Measurements from ENCODE around the gene EXOC6B. TPM values are rescaled to one million over a fixed set of nuclear protein-coding genes. Genes with fewer than 3 reads are reported as not detected.

EXOC6B gene
- total and polyA plus RNA-seq, 4 donors: 5.8 to 45.9 (median 26.2) TPM

DNA sequence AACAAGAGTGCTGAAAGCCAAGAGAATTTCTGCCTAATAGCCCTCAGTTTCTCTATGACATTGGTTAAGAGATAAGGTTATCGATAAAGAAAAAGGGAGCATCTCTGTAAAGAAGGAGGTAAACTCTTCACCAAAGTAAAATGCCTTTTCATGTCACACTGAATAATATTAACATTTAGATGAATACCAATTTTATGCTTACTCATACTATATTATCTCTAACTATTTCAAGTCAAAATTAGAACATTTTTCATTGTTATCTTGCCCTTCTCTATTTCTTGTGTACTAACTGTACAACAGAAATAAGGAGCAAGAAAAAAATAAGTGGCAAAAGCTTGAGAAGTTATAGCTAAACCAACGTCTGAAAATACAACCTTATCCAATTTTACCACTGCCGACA lies 127.5 kb downstream of the EXOC6B start:
- H3K27ac ChIP-seq (ENCODE audit: low read depth in 1 of 2, low read length in 2 of 2): no peak overlapping the region
- ATAC-seq (ENCODE audit: low FRiP score) (no peak), DNase-seq (no peak)
- no peaks in the 10 kb centered on the region for H3K27me3 ChIP-seq (ENCODE audit: control insufficient read depth in 1 of 2, insufficient read depth in 2 of 2, low read length in 1 of 2)
- 77 to 84% methylated on average over 3 of the region's 3 CpGs for WGBS, 2 donors
- no peak overlapping the region for H3K4me3 ChIP-seq (ENCODE audit: low read length in 2 of 2)
- no peaks in the 10 kb centered on the region for H3K4me1 ChIP-seq (ENCODE audit: control insufficient read depth in 1 of 2, insufficient read depth in 2 of 2, low read length in 2 of 2)
- H3K36me3 ChIP-seq (ENCODE audit: control insufficient read depth in 1 of 2, insufficient read depth in 2 of 2, low read length in 1 of 2): no peaks in the 10 kb centered on the region
- intact Hi-C loops (cut with DNase I): no loop called here
- H3K9me3 ChIP-seq (ENCODE audit: control insufficient read depth, low read length): no peaks in the 10 kb centered on the region

DNA sequence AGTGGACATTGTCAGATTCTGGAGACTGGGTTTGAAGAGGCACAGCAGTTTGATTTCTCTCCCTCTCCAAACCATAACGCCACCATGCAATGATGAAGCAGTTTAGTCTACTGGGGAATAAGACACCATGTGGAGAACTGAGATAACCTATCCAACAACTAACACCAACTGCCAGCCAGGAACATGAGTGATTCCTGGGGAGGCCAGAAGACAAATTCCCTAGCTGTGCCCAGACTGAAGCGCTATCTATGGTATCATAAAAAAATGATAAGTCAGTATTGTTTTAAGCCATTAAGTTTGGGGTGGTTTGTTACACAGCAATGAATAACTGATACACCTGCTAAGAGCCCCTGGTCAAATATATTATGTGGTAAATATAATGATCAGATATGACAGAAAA lies 129.3 kb downstream of the EXOC6B start:
- H3K4me1 ChIP-seq (ENCODE audit: control insufficient read depth in 1 of 2, insufficient read depth in 2 of 2, low read length in 2 of 2): no peaks in the 10 kb centered on the region
- H3K27me3 ChIP-seq (ENCODE audit: control insufficient read depth in 1 of 2, insufficient read depth in 2 of 2, low read length in 1 of 2): no peaks in the 10 kb centered on the region
- 94 to 97% methylated on average over 2 of the region's 2 CpGs for WGBS, 2 donors
- intact Hi-C loops (cut with DNase I): no loop called here
- H3K4me3 ChIP-seq (ENCODE audit: low read length in 2 of 2): no peak overlapping the region
- H3K9me3 ChIP-seq (ENCODE audit: control insufficient read depth, low read length): no peaks in the 10 kb centered on the region
- no peaks in the 10 kb centered on the region for H3K36me3 ChIP-seq (ENCODE audit: control insufficient read depth in 1 of 2, insufficient read depth in 2 of 2, low read length in 1 of 2)
- no peak for DNase-seq
- no peak for ATAC-seq (ENCODE audit: low FRiP score)
- no peak overlapping the region for H3K27ac ChIP-seq (ENCODE audit: low read depth in 1 of 2, low read length in 2 of 2)

DNA sequence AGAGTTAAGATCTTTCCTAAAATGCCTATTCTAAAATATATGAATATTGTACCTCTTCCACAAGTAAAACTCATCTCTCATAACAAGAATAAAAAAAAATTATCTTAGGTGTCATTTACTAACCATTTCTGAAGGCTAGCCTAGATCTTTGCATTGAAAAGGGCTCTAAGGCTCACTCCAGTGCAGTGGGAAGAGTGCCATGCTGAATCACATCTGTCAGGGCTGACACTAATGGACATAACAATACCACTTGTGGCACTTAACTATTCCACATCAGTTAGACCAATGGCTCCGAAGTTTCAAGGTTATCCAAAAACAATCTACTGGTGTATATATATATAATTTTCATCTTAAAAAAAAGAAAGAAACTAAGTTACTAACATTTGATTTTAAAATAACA lies 130.2 kb downstream of the EXOC6B start:
- Histone ChIP-seq H3K27me3 (ENCODE audit: control insufficient read depth in 1 of 2, insufficient read depth in 2 of 2, low read length in 1 of 2) (no peaks in the 10 kb centered on the region), H3K9me3 (ENCODE audit: control insufficient read depth, low read length) (no peaks in the 10 kb centered on the region), H3K27ac (ENCODE audit: low read depth in 1 of 2, low read length in 2 of 2) (no peak overlapping the region), H3K4me3 (ENCODE audit: low read length in 2 of 2) (no peak overlapping the region), H3K36me3 (ENCODE audit: control insufficient read depth in 1 of 2, insufficient read depth in 2 of 2, low read length in 1 of 2) (no peaks in the 10 kb centered on the region), H3K4me1 (ENCODE audit: control insufficient read depth in 1 of 2, insufficient read depth in 2 of 2, low read length in 2 of 2) (no peaks in the 10 kb centered on the region)
- ATAC-seq (ENCODE audit: low FRiP score): no peak
- intact Hi-C loops (cut with DNase I): no loop called here
- no peak for DNase-seq
- WGBS, 2 donors: 63 to 69% methylated on average over 1 of the region's 1 CpG

DNA sequence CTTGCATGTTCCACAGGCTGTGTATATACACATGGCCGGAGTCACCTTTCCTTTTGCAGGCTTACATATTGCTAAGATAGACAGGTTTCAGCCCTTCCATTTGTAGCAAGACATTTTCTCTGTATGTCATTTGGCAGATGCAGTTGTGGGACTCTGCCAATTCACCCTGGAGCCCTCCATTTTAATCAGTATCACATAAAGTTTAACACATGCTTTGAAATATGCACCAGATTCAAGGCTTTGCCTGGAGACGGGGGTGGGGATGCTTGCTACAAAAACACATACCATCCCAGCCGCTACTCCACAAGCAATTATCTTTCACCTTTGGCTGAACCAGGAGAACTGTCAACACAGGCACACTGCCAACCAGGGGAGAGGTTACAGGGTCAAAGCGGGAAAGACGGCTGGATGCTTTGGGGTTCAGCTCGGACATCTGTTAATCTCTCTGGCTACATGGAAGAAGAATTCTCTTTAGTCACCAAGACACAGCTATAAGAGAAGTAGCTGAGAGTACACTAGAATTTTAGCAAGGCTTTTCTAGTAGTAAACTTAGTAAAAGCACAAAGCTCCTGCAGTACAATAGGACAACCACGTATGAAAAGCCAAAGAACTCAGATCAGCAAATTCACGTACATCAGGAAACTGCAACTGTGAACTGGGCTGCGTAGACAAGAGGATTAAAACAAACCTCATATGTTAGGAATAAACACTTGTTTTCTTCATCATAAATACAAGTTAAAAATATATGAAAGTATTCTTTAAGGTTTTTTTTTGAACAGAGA lies 130.9 kb downstream of the EXOC6B start:
- Histone ChIP-seq H3K4me3 (ENCODE audit: low read length in 2 of 2) (no peak overlapping the region), H3K27me3 (ENCODE audit: control insufficient read depth in 1 of 2, insufficient read depth in 2 of 2, low read length in 1 of 2) (no peaks in the 10 kb centered on the region), H3K4me1 (ENCODE audit: control insufficient read depth in 1 of 2, insufficient read depth in 2 of 2, low read length in 2 of 2) (no peaks in the 10 kb centered on the region), H3K9me3 (ENCODE audit: control insufficient read depth, low read length) (no peaks in the 10 kb centered on the region), H3K27ac (ENCODE audit: low read depth in 1 of 2, low read length in 2 of 2) (no peak overlapping the region), H3K36me3 (ENCODE audit: control insufficient read depth in 1 of 2, insufficient read depth in 2 of 2, low read length in 1 of 2) (no peaks in the 10 kb centered on the region)
- ATAC-seq (ENCODE audit: low FRiP score) (no peak), DNase-seq (no peak)
- WGBS, 2 donors: 62 to 65% methylated on average over 9 of the region's 9 CpGs
- intact Hi-C loops (cut with DNase I): no loop called here

DNA sequence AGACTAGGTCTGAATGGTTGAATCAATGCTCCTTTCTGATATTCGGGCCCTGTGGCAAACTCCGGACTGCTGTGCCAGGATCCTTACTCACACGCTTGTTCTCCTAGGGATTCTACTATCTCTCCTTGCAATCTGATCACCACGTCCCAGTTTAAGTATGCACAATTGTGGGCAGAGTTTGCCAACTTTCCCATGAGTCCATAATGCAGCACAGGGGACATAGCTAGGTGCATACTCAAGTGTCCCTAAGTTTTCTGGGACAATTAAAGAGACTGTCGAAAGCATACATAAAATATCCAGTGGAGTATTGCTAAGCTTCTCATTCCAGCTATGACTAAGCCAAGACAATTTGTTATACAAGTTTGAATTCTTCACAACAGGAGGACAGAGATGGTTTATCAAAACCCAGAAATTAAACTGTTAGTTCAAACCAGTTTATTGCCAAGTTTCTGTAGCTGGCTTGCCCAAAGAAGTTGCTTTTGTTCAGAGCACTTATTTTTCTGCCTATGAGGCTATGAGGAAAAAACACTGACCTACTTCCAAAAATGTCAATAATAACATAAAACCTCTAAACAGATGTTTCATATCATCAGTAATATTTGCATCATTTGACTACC lies 136.1 kb downstream of the EXOC6B start:
- intact Hi-C loops (cut with DNase I): no loop called here
- Histone ChIP-seq H3K4me3 (ENCODE audit: low read length in 2 of 2) (no peak overlapping the region), H3K36me3 (ENCODE audit: control insufficient read depth in 1 of 2, insufficient read depth in 2 of 2, low read length in 1 of 2) (no peaks in the 10 kb centered on the region), H3K4me1 (ENCODE audit: control insufficient read depth in 1 of 2, insufficient read depth in 2 of 2, low read length in 2 of 2) (no peaks in the 10 kb centered on the region), H3K9me3 (ENCODE audit: control insufficient read depth, low read length) (no peaks in the 10 kb centered on the region), H3K27ac (ENCODE audit: low read depth in 1 of 2, low read length in 2 of 2) (no peak overlapping the region), H3K27me3 (ENCODE audit: control insufficient read depth in 1 of 2, insufficient read depth in 2 of 2, low read length in 1 of 2) (no peaks in the 10 kb centered on the region)
- DNase-seq: no peak
- ATAC-seq (ENCODE audit: low FRiP score): no peak
- 69 to 72% methylated on average over 5 of the region's 5 CpGs for WGBS, 2 donors

DNA sequence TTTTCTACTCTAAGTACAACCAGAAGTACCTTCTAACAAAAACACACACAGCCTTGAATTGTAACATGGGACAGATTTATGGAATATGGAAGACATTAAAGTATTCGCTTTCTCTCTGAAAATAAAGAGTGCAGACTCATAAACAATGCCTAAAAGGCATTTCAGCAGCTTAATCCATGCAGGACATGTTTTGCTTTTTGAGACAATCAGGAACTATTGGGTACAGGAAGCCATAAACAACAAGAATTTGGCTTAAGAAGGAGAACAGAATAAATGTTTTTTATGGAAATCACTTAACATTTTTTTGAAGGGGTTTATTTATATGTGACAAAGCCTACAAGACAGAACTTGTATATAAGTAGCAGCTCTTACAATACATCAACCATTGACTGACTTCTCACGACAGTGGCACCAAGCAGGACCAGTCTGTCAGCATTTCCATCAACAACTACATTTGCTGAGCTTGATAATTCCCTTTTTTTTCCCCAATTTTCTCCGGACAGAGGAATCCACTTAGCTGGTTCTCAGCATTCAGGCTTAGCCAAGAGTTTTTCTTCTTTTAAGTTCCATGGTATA lies 140.1 kb downstream of the EXOC6B start:
- no peaks in the 10 kb centered on the region for H3K9me3 ChIP-seq (ENCODE audit: control insufficient read depth, low read length)
- no peaks in the 10 kb centered on the region for H3K27me3 ChIP-seq (ENCODE audit: control insufficient read depth in 1 of 2, insufficient read depth in 2 of 2, low read length in 1 of 2)
- intact Hi-C loops (cut with DNase I): no loop called here
- no peak for DNase-seq
- no peaks in the 10 kb centered on the region for H3K4me1 ChIP-seq (ENCODE audit: control insufficient read depth in 1 of 2, insufficient read depth in 2 of 2, low read length in 2 of 2)
- no peak for ATAC-seq (ENCODE audit: low FRiP score)
- H3K36me3 ChIP-seq (ENCODE audit: control insufficient read depth in 1 of 2, insufficient read depth in 2 of 2, low read length in 1 of 2): no peaks in the 10 kb centered on the region
- H3K4me3 ChIP-seq (ENCODE audit: low read length in 2 of 2): no peak overlapping the region
- no peak overlapping the region for H3K27ac ChIP-seq (ENCODE audit: low read depth in 1 of 2, low read length in 2 of 2)
- WGBS, 2 donors: 71 to 75% methylated on average over 3 of the region's 3 CpGs

DNA sequence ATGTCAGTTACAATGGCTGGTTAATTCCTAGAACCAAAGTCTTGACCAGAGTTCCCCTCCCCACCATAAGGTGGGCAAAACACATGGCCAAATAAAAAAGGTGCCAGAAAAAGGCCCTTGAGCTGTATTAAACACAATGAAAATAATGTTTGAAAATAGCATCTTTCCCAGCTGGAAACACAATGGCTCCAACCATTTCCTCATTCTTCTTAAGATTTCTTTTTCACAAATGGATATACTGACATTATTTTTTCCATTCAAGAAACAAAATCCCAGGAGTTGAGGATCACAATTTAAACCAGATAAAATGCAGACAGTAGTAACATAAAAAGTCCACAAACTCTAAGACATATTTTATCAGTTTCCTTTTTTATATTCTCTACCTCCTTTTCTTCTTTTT lies 143.8 kb downstream of the EXOC6B start:
- H3K9me3 ChIP-seq (ENCODE audit: control insufficient read depth, low read length): no peaks in the 10 kb centered on the region
- no peak for ATAC-seq (ENCODE audit: low FRiP score)
- H3K36me3 ChIP-seq (ENCODE audit: control insufficient read depth in 1 of 2, insufficient read depth in 2 of 2, low read length in 1 of 2): no peaks in the 10 kb centered on the region
- no peaks in the 10 kb centered on the region for H3K27me3 ChIP-seq (ENCODE audit: control insufficient read depth in 1 of 2, insufficient read depth in 2 of 2, low read length in 1 of 2)
- H3K4me3 ChIP-seq (ENCODE audit: low read length in 2 of 2): no peak overlapping the region
- no peaks in the 10 kb centered on the region for H3K4me1 ChIP-seq (ENCODE audit: control insufficient read depth in 1 of 2, insufficient read depth in 2 of 2, low read length in 2 of 2)
- no peak overlapping the region for H3K27ac ChIP-seq (ENCODE audit: low read depth in 1 of 2, low read length in 2 of 2)
- intact Hi-C loops (cut with DNase I): no loop called here
- DNase-seq: no peak

DNA sequence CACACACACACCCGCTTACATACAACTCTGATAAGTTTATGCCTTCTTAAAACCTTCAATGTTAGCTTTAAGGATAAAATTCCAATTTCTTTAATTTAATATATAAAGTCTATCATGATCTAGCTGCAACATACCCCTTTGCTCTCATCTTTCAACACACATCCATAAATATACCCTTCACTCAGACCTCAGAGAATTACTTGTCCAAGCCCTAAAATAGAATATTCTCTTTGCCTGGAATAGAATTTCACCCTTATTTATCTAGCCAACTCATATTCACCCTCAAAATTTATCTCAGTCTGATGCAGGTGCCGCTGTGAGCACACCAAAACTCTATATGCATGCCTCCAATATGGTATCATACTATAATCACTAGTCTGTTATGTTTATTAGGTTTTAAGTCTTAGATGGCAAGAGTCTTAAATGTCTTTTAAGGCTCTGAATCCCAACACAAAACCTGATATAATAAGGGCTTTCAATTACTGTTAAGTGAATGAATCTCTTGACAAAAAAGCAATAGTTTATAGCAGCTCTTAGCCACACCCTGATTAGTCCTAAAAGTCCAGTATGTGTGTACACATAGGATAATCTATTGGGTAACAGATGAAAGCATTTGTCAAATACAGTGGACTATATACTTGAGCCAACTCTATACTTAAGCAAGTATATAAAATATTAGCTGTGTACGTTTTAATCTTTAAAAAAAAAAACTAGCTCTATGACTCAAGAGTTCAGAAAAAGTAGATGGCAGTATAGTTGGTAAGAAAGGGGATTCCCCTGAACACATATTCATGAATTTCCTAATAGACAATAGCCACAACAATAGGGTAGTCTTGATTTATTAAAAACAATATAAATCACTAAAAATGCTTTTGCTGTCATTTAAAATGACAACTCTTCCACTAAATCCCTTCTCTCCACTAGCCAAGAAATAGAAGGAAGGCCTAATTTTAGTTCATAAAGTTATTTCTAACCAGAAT lies 144.5 kb downstream of the EXOC6B start:
- H3K36me3 ChIP-seq (ENCODE audit: control insufficient read depth in 1 of 2, insufficient read depth in 2 of 2, low read length in 1 of 2): no peaks in the 10 kb centered on the region
- DNase-seq: no peak
- H3K27ac ChIP-seq (ENCODE audit: low read depth in 1 of 2, low read length in 2 of 2): no peak overlapping the region
- H3K4me1 ChIP-seq (ENCODE audit: control insufficient read depth in 1 of 2, insufficient read depth in 2 of 2, low read length in 2 of 2): no peaks in the 10 kb centered on the region
- WGBS, 2 donors: 67 to 72% methylated on average over 3 of the region's 3 CpGs
- no peak for ATAC-seq (ENCODE audit: low FRiP score)
- no peaks in the 10 kb centered on the region for H3K27me3 ChIP-seq (ENCODE audit: control insufficient read depth in 1 of 2, insufficient read depth in 2 of 2, low read length in 1 of 2)
- intact Hi-C loops (cut with DNase I): no loop called here
- no peak overlapping the region for H3K4me3 ChIP-seq (ENCODE audit: low read length in 2 of 2)
- no peaks in the 10 kb centered on the region for H3K9me3 ChIP-seq (ENCODE audit: control insufficient read depth, low read length)
